ENCODE measurements around the gene GTF3C2. TPM values are rescaled to one million over a fixed set of nuclear protein-coding genes. Genes with fewer than 3 reads are reported as not detected.
A peak's percentile ranks its signal among the peaks of the same experiment; 100 is the strongest.

GTF3C2 gene
- total and polyA plus RNA-seq, 9 of the 15 experiments (the other 6 are each of a cell fraction or from before 2014, with no cell fraction given): 35.5 to 96.8 (median 53.0) TPM

DNA sequence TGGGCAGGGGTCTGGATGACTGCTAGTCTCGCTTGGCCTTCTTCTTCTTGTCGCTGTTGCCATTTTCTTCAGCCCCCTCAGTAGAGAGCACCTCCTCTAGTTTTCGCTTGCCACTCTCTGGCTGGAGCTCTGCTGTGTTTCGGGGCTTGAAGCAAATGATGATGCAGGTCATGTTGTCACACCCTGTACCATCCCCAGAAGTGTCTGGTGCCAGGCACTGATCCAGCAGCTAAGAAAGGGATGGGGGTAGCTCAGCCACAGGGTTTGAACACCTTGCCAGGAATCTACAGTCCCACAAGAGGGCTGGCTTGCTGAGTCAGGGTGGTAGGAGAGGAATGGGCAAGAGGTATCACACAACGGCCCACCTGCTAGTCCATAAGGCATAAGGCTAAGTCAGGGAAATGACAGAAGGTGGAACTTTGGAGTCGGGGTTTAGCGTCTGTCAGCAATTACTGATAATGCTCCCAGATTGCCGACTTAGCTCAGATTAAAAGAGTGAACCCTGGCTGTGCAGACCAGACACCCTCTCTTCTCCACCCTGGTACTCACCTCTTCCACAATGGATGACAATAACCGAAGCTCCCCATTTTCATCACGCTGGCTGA, 25.1 kb upstream of the GTF3C2 start (continued):
- no peak for TF ChIP-seq SIX5 (IDR thresholded peaks at IDR 0.05; ENCODE audit: borderline replicate concordance in 1 of 2, insufficient read depth in 1 of 2, low read depth in 1 of 2, low read length in 2 of 2)
- TF ChIP-seq HNRNPUL1 (IDR thresholded peaks at IDR 0.05; ENCODE audit: low read length): no peak
- no peak for TF ChIP-seq ZNF512 (tag; IDR thresholded peaks at IDR 0.05)
- TF ChIP-seq, protein P1, sequence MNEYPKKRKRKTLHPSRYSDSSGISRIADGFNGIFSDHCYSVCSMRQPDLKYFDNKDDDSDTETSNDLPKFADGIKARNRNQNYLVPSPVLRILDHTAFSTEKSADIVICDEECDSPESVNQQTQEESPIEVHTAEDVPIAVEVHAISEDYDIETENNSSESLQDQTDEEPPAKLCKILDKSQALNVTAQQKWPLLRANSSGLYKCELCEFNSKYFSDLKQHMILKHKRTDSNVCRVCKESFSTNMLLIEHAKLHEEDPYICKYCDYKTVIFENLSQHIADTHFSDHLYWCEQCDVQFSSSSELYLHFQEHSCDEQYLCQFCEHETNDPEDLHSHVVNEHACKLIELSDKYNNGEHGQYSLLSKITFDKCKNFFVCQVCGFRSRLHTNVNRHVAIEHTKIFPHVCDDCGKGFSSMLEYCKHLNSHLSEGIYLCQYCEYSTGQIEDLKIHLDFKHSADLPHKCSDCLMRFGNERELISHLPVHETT (CRISPR knock-in tag; conservative IDR thresholded peaks at IDR 0.05 in 1 of 2, IDR thresholded peaks at IDR 0.05 in 1 of 2): no peak
- no peak for TF ChIP-seq TSC22D4 (tag; IDR thresholded peaks at IDR 0.05)
- TF ChIP-seq EP400 (IDR thresholded peaks at IDR 0.05): no peak
- 0 out of 2 replicates have a peak, but pooled peaks have one; percentile 8 for TF ChIP-seq MAFG (tag; conservative IDR thresholded peaks at IDR 0.05)
- no peak for TF ChIP-seq ZFPM2 (CRISPR knock-in tag; IDR thresholded peaks at IDR 0.05)
- TF ChIP-seq KLF13 (tag; IDR thresholded peaks at IDR 0.05; ENCODE audit: borderline replicate concordance, low read depth): no peak
- no peak for TF ChIP-seq AFF4 (CRISPR knock-in tag; IDR thresholded peaks at IDR 0.05)
- no peak for TF ChIP-seq ZNF551 (CRISPR knock-in tag; IDR thresholded peaks at IDR 0.05)
- TF ChIP-seq ZC3H4 (CRISPR knock-in tag; IDR thresholded peaks at IDR 0.05; ENCODE audit: borderline replicate concordance): 0 out of 2 replicates have a peak, but pooled peaks have one; percentile 59
- TF ChIP-seq NR1H2 (CRISPR knock-in tag; IDR thresholded peaks at IDR 0.05): no peak
- no peak for TF ChIP-seq RBM25 (IDR thresholded peaks at IDR 0.05; ENCODE audit: low read depth, low read length, severe bottlenecking)
- TF ChIP-seq ZNF436 (CRISPR knock-in tag; IDR thresholded peaks at IDR 0.05): no peak
- no peak for TF ChIP-seq ZBTB17 (CRISPR knock-in tag; IDR thresholded peaks at IDR 0.05)
- TF ChIP-seq NCOA1 (IDR thresholded peaks at IDR 0.05; ENCODE audit: low read depth): no peak
